Testis (tissue), 3 donors: Measurements from ENCODE around the gene KDELR3. TPM values are rescaled to one million over a fixed set of nuclear protein-coding genes. Genes with fewer than 3 reads are reported as not detected.

ENCODE experiments used
- DNase-seq: peaks from one replicate; pipeline ENCODE4 v3.0.0-alpha.2; 2019
- H3K27ac ChIP-seq, 2 donors: fragments of 200-600 bp; sonication (generic); one replicate each; pipeline ENCODE4 v1.5.1; 2019
- H3K27me3 ChIP-seq: fragments of 200-600 bp; sonication (generic); one replicate; pipeline ENCODE4 v1.5.1; 2019
- H3K36me3 ChIP-seq: fragments of 200-600 bp; sonication (generic); one replicate; pipeline ENCODE4 v1.5.1; 2017; ENCODE audit warnings: low read depth; ENCODE audit errors: missing control alignments
- H3K4me1 ChIP-seq: fragments of 200-600 bp; sonication (generic); one replicate; pipeline ENCODE4 v1.5.1; 2019
- H3K4me3 ChIP-seq, 2 donors: fragments of 200-600 bp; sonication (generic); one replicate each; pipeline ENCODE4 v1.5.1; 2017 to 2019
- H3K9me3 ChIP-seq: fragments of 200-600 bp; sonication (generic); one replicate; pipeline ENCODE4 v1.5.1; 2017
- CTCF ChIP-seq, 3 experiments: fragments of 450-650 bp in 2 of 3; fragments of 200-600 bp in 1 of 3; sonication (generic) in 1 of 3; IDR thresholded peaks; one replicate each; pipeline ENCODE4 v1.5.1; 2016 to 2019; ENCODE audit warnings: antibody characterized with exemption in 3 of 3, mild to moderate bottlenecking in 2 of 3, moderate library complexity in 1 of 3
- POLR2A ChIP-seq: fragments of 450-650 bp; IDR thresholded peaks from one replicate; pipeline ENCODE4 v1.6.1; 2017; ENCODE audit warnings: antibody characterized with exemption, mild to moderate bottlenecking, moderate library complexity
- WGBS, 2 donors: methylation state at CpG; one replicate each; pipeline ENCODE4 v1.1.5; 2018; 5-methylcytosine and 5-hydroxymethylcytosine counted together
- intact Hi-C: fragments of 100-400 bp; cut with DNase I; formaldehyde crosslinking; loops from one replicate; pipeline ENCODE4 v1.15.1; 2023; ENCODE audit warnings: low total_unique reads
- polyA plus RNA-seq: library from polyadenylated mRNA; stranded (reverse); fragments of 350-450 nt; fragmentation: Illumina TruSeq; extraction: RNeasy Lipid Tissue Mini Kit (QIAGEN cat#74804); gene quantifications from one replicate; pipeline ENCODE4 v1.2.3, GENCODE V29; 2014; ENCODE audit warnings: low read depth, low replicate concordance; ENCODE audit not compliant: insufficient read depth
- total RNA-seq, 2 donors: library from RNA; depleted of rRNA; stranded (reverse); fragments of >200 nt; gene quantifications; one replicate each; pipeline ENCODE4 v1.2.3, GENCODE V29; 2016

Gene KDELR3
- total and polyA plus RNA-seq, 3 donors from 2014 or later = 6.7 to 10.4 (median 8.6) TPM

GRCh38 chr22:38531251-38531938 is 63.5 kb downstream of the KDELR3 start:
- intact Hi-C loops = no loop called here
- Histone ChIP-seq H3K4me1 (no peaks in the 10 kb centered on the region), H3K27ac (no peak overlapping the region), H3K27me3 (no peaks in the 10 kb centered on the region), H3K36me3 (no peaks in the 10 kb centered on the region), H3K9me3 (no peaks in the 10 kb centered on the region), H3K4me3 (no peak overlapping the region)
- DNase-seq = no peak
- TF ChIP-seq CTCF (IDR thresholded peaks at IDR 0.05) (no peak), POLR2A (no peak)
- 83 to 91% methylated on average over 4 of the region's 4 CpGs for WGBS, 2 donors

Other genes starting within 250 kb of the KDELR3 start
- gene TMEM184B, start 195.1 kb upstream of the KDELR3 start, total RNA-seq = 10 to 100 TPM; 35.4 to 66.5 TPM
- 25.2 TPM for gene TMEM184B, start 195.1 kb upstream of the KDELR3 start, polyA plus RNA-seq
- 100 to 1,000 TPM; 133 to 134 TPM for gene CSNK1E, start 150.7 kb upstream of the KDELR3 start, total RNA-seq
- 69.2 TPM for gene CSNK1E, start 150.7 kb upstream of the KDELR3 start, polyA plus RNA-seq
- gene KCNJ4, start 12.9 kb upstream of the KDELR3 start, total RNA-seq = 1 to 10 TPM; 1.7 to 3.0 TPM
- gene KCNJ4, start 12.9 kb upstream of the KDELR3 start, polyA plus RNA-seq = 1.7 TPM
- 100 to 1,000 TPM; 964 to 995 TPM for gene DDX17, start 38.2 kb downstream of the KDELR3 start, total RNA-seq
- gene DDX17, start 38.2 kb downstream of the KDELR3 start, polyA plus RNA-seq = 259 TPM
- 10 to 100 TPM in 1 of 2 donors, 1 to 10 TPM in 1; 8.9 to 17.6 TPM for gene DMC1, start 102.1 kb downstream of the KDELR3 start, total RNA-seq
- 18.3 TPM for gene DMC1, start 102.1 kb downstream of the KDELR3 start, polyA plus RNA-seq
- 10 to 100 TPM; 16.3 to 41.8 TPM for gene FAM227A, start 188.3 kb downstream of the KDELR3 start, total RNA-seq
- 18.0 TPM for gene FAM227A, start 188.3 kb downstream of the KDELR3 start, polyA plus RNA-seq
- gene CBY1, start 188.5 kb downstream of the KDELR3 start, total RNA-seq = 10 to 100 TPM; 24.9 to 30.9 TPM
- gene CBY1, start 188.5 kb downstream of the KDELR3 start, polyA plus RNA-seq = 50.8 TPM
- gene TOMM22, start 213.9 kb downstream of the KDELR3 start, total RNA-seq = 10 to 100 TPM; 44.3 to 57.6 TPM
- 95.1 TPM for gene TOMM22, start 213.9 kb downstream of the KDELR3 start, polyA plus RNA-seq
- 10 to 100 TPM; 70.3 to 91.0 TPM for gene JOSD1, start 232.8 kb downstream of the KDELR3 start, total RNA-seq
- 40.9 TPM for gene JOSD1, start 232.8 kb downstream of the KDELR3 start, polyA plus RNA-seq
- 10 to 100 TPM; 81.5 to 89.8 TPM for gene GTPBP1, start 237.8 kb downstream of the KDELR3 start, total RNA-seq
- gene GTPBP1, start 237.8 kb downstream of the KDELR3 start, polyA plus RNA-seq = 53.1 TPM